GM19239 (cell line): ENCODE results near the gene ANKRD22.
"Not testable (repeated sequence)": the region's sequence is repeated elsewhere in the genome, so short reads cannot be mapped to it uniquely, and the experiment has no call there.

Experiments
- DNase-seq: peaks from one replicate; pipeline ENCODE4 v3.0.0; 2011; ENCODE audit warnings: low spot score; ENCODE audit not compliant: insufficient read length
- FAIRE-seq: peaks from 2 replicates; lab custom pipeline; 2011; peaks lifted over from hg19 to GRCh38; lab: Jason Lieb, UNC

Gene ANKRD22

DNA sequence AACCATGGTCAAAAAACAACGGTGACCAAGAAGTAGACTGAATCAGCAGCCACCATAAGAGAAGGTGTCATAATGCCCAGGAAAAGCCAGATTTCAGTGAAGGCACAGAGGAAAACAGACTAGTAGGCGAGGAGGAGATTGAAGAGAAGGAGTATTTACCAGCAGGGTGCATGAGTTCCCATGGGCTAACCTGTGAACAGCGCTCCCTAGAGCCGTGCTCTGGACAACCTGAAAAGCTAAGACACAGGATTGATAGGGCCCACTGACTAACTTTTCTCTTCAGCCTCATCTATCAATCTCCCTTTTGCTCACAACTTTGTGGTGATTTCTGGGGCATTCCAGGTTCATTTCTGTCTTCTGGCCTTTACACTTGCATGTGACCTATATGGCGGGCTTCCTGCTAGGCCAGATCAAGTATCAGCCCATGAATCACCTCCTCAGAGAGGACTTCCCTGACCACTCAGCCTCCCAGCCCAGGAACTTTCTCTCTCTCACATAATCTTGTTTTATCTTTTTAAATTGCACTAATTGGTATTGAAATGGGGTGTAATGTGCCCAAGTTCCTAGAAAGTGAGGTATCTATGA is 12.8 kb downstream of the ANKRD22 start:
- DNase-seq (no peak), FAIRE-seq (no peak)

- not testable (repeated sequence) for FAIRE-seq, DNase-seq
Measured at GRCh38 chr10:88837632-88838031, 14.0 kb downstream of the ANKRD22 start.

- FAIRE-seq: no peak
- DNase-seq: no peak
Measured at GRCh38 chr10:88835910-88836221, 15.8 kb downstream of the ANKRD22 start.

GRCh38 chr10:88835096-88835909 is 16.3 kb downstream of the ANKRD22 start:
- FAIRE-seq: peak; percentile 98
- DNase-seq: peak; percentile 9

- peak; percentile 61 for FAIRE-seq
- DNase-seq: no peak
Measured at GRCh38 chr10:88833723-88834122, 17.9 kb downstream of the ANKRD22 start.

GRCh38 chr10:88833156-88833555 is 18.5 kb downstream of the ANKRD22 start:
- no peak for DNase-seq
- FAIRE-seq: no peak

DNA sequence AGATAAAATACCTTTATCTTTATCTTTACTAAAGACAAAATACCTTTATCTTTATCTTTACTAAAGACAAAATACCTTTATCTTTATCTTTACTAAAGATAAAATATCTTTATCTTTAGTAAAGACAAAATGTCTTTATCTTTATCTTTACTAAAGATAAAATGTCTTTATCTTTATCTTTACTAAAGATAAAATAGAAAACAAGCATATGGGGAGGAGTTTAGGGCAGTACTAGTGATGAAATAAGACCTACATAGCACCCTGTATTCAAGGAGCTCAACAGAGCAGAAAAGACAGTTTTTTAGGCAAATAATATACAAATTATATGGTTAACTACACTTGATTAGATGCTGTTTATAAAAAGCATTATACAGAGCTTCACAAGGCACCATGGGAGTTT is 19.3 kb downstream of the ANKRD22 start:
- no peak for DNase-seq
- peak; percentile 53 for FAIRE-seq

- no peak for DNase-seq
- FAIRE-seq: peak; percentile 75
Measured at GRCh38 chr10:88831709-88832108, 19.9 kb downstream of the ANKRD22 start.

GRCh38 chr10:88830643-88831268 is 20.9 kb downstream of the ANKRD22 start:
- peak; percentile 78 for FAIRE-seq
- no peak for DNase-seq

GRCh38 chr10:88828310-88828709 is 23.3 kb downstream of the ANKRD22 start:
- FAIRE-seq (no peak), DNase-seq (no peak)

GRCh38 chr10:88827671-88828070 is 24.0 kb downstream of the ANKRD22 start:
- DNase-seq (no peak), FAIRE-seq (no peak)

DNA sequence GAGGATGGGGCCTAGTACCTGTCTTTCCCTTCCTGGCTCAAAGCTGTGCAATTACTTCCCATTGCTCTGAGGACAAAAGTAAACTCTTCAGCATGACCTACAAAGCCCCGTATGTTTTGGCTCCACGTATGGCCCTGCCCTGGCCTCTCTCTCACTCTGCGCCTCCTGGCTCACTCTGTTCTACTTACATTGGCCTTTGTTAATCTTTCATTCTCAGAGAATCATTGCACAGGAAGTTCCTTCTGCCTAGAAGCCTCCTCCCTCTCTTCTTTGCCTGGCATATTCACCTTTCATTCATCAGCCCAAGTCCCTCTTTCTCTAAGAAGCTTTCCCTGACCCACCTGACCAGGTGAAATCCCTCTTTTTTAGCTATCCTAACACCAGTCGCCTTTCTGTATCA is 25.3 kb downstream of the ANKRD22 start:
- no peak for DNase-seq
- FAIRE-seq: peak; percentile 77

DNA sequence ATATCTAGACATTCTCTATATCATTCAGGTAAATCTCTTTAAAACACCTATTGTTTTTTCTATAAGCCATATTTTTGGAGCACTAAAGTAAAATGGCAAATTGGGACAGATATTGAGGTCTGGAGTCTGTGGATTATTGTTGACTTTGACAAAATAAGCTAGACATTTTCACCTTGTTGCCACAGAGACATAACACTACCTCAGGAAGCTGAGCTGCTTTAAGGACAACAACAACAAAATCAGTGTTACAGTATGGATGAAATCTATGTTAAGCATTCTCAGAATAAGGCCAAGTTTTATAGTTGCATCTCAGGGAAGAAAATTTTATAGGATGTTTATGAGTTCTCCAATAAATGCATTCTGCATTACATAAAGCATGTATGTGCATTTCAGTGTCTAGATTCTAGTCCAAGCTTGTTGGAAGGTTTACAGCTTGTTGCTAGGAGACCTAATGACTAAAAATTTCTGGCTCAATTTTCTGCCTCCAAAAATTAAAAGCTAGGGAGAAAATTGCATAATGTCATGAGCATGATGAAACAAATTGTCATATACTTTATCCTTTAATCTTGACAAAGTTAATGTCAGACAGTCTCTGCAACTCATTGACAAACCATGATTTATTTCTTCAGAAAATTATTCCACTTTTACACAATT is 30.8 kb downstream of the ANKRD22 start:
- DNase-seq (no peak), FAIRE-seq (no peak)

DNA sequence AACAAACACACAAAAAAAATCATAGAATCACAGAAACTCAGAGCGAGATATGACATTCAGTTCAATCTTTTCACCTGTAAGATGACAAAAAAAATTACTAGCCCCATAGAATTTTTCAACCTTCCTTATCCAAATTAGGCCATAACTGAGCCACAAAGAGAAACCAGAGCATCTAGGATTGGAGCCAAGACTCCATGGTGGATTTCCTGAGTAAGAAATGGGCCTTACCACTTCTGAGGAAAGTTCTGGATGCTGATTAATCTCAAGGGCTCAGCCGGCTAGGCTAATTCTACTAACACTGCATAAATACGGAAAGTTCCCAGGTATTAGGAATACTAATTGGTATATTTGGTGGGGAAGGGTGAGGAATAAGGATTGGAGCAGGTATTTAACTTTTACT is 32.4 kb downstream of the ANKRD22 start:
- FAIRE-seq: no peak
- no peak for DNase-seq

DNA sequence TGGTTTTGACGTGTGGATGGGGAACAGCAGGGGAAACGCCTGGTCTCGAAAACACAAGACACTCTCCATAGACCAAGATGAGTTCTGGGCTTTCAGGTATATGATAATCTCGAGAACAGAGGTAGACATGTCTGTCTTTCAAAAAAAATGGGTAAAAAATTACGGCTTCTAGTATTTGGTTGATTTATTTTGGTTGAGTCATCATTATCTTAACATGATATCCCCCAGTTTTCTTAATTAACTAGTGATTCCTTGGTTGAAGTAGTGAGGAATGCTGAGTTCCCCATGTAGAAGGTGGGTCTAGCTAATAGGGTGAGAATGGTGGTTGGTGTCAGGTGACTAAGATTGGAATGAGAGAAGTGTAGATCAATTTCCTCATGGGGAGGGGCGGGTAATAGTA is 38.4 kb downstream of the ANKRD22 start:
- FAIRE-seq: no peak
- DNase-seq: no peak

- FAIRE-seq (peak; percentile 96), DNase-seq (peak; percentile 26)
Measured at GRCh38 chr10:88810196-88810961, 41.3 kb downstream of the ANKRD22 start.

DNA sequence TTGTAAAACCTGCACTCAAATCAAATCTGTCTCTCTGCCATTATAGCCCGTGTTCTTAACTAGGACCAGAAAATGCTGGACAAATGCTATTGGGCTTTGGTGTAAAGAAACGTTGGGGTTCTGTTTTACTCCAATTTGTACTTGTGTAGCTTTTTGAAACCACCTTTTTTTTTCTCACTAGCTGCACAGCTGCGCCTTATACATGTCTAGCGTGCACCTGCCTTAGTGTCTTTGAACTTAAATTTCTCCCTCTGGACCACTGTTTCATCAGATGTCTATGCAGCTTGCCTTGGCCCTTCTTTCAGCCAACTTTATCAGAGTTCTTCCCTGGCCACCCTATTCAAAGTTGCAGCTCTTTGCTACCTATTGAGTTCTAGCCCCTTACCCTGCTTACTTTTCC is 42.0 kb downstream of the ANKRD22 start:
- no peak for FAIRE-seq

DNA sequence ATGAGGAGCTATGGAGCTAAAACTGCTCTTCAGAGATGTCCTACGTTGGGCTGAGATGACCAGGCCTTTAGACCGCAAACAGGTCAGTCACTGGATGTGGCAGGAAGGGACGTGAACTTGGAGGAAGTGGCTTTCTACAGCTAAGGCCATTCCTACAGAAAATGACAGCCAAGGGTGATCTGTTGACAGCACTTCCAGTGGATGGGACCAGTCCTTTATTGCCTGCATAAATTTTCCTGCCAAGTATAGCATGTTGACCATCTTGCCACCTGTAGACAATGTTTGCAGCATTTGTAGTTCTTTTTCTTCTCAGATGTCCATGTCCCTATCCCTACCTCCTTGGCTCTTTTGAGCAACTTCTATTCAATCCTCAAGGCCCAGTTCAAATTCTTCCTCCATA is 45.7 kb downstream of the ANKRD22 start:
- DNase-seq: no peak
- FAIRE-seq: no peak

More for the DNA sequence above, 42.0 kb downstream of the ANKRD22 start:
- DNase-seq: no peak

GRCh38 chr10:88805361-88805760 is 46.3 kb downstream of the ANKRD22 start:
- FAIRE-seq (no peak), DNase-seq (no peak)

- DNase-seq: no peak
- no peak for FAIRE-seq
Measured at GRCh38 chr10:88804083-88804812, 47.4 kb downstream of the ANKRD22 start.
